ENCODE results near the gene TRAPPC6A.

Gene TRAPPC6A, protein sequence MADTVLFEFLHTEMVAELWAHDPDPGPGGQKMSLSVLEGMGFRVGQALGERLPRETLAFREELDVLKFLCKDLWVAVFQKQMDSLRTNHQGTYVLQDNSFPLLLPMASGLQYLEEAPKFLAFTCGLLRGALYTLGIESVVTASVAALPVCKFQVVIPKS

DNA sequence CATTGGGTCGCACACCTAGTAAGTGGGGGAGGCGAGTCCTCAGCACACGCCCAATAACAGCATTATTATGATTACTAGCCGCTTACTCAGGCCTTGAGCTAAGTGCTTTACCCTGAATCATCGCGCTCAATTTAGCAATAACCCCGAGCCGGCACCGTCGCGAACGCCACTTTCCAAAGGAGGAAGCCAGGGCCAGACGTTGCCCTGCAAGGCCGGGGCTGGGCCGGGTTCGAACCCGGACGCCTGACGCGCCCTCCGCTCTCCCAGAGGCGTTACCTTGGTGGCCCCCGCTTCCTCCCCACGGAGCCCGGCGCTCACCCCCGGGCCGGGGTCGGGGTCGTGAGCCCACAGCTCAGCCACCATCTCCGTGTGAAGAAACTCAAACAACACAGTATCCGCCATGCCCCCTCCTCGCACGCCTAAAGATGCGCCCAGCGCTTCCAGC lies at the start of gene TRAPPC6A:
Gene TRAPPC6A (minus strand): TSS at position 421 of the 445 bp plus-strand sequence. CDS start 19 bp downstream, at position 402.
- DNase-seq = peak in 1 of 2 donors; percentile 95

DNA sequence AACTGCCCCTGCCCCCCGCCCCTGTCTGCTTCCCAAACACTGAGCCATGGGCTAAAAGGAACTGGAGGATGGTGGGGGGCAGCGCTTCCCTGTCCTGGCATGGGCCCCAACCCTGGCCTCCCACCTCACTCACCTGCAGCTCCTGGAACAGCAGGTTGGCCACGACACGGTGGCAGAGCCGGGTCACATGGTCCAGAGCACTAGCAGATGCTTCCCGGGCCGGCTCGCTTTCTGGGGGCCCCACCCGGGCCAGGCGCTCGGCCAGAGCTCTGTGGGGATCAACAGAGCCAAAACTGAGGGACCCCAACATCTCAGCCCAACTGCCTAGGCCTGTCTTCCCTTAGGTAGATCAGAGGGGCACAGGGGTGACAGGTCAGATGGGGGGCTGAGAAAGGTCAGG lies 46.6 kb upstream of the TRAPPC6A start:
- no peak for DNase-seq

DNA sequence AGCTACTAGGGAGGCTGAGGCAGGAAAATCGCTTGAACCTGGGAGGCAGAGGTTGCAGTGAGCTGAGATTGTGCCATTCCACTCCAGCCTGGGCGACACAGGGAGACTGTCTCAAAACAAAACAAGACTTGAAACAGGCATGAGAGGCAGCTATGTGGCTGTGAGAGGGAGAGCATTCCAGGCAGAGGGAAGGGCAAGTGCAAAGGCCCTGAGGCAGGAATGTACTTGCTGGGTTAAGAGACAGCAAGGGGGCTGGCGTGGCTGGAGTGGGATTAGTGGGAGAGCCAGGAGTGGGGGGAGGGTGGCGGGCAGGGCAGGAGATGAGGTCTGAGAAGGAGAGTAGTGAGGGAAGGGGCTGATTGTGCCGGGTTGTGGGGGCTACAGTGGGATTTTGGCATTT lies 45.8 kb upstream of the TRAPPC6A start:
- DNase-seq = no peak

DNA sequence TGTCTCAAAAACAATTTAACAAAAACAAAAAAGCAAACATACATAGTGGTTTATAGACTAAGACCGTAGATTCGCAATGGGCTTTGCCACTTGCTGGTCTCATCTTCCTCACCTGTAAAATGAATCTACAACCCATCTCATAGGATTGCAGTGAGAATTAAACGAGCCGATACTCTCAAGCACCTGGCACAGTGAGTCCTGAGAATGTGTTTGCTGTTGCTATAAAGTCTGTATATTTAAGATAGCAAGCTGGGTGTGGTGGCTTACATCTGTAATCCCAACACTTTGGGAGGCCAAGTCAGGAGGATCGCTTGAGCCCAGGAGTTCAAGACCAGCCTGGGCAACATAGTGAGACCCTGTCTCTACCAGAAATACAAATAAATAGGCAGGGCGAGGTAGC lies 44.7 kb upstream of the TRAPPC6A start:
- DNase-seq = no peak

DNA sequence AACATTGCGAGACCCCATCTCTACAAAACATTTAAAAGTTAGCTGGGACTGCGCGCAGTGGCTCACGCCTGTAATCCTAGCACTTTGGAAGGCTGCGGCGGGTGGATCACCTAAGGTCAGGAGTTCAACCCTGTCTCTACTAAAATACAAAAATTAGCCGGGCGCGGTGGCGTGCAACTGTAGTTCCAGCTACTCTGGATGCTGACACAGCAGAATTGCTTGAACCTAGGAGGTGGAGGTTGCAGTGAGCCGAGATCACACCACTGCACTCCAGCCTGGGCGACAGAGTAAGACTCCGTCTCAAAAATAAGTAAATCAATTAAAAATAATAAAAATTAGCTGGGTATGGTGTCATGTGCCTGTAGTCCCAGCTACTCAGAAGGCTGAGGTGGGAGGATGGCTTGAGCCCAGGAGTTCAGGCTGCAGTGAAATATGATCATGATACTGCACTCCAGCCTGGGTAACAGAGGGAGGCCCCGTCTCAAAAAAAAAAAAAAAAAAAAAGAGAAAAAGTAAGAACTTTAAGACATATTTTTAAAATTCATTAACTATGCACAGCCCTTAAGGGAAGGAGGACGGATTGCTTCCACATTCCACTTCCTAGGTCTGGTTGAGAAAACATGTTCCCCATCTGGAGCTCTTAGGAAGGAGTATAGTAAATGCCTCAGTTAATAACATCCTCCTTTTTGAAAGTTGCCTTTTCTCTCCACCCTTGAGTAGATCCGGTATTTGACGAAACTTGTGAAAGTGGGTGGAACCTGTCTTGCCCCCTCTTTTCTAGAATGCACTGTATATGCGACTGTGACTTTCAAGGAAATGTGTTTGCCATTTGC lies 41.1 kb upstream of the TRAPPC6A start:
- no peak for DNase-seq

DNA sequence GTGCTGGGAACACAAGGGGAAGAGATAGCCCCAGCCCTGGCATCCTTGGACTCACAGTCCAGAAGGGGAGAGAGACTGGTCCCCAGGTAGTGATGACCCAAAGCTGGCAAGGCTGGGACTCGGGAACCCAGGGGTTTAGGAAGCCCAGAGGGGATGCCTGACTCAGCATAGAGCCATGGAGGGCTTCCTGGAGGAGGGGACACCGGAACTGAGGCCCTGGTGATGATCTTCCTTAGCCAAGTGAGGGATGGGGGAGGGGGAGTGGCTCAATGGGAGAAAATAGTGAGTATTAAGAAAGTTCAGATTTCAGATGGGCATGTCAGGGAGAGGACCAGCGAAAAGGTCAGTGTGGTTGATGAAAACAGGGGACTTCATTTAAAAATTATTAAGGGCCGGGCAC lies 40.4 kb upstream of the TRAPPC6A start:
- no peak for DNase-seq

DNA sequence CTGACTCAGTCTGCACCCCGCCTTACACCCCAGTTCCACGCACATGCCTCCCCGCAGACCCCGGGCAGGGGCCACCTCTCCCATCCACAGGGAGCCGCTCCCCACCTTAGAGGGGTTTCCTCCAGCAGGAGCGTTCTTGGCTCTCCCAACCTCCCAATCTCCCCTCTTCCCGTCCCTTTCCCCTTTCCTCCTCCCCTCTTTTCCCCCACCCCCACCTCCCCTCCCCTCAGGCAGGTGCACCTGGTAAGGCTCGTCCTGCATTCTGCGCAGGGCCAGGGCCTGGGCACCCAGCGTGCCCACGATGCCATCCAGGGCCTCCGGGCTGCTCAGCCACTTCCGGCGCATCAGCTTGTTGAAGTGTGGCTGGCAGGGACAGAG lies 39.9 kb upstream of the TRAPPC6A start:
- no peak for DNase-seq

DNA sequence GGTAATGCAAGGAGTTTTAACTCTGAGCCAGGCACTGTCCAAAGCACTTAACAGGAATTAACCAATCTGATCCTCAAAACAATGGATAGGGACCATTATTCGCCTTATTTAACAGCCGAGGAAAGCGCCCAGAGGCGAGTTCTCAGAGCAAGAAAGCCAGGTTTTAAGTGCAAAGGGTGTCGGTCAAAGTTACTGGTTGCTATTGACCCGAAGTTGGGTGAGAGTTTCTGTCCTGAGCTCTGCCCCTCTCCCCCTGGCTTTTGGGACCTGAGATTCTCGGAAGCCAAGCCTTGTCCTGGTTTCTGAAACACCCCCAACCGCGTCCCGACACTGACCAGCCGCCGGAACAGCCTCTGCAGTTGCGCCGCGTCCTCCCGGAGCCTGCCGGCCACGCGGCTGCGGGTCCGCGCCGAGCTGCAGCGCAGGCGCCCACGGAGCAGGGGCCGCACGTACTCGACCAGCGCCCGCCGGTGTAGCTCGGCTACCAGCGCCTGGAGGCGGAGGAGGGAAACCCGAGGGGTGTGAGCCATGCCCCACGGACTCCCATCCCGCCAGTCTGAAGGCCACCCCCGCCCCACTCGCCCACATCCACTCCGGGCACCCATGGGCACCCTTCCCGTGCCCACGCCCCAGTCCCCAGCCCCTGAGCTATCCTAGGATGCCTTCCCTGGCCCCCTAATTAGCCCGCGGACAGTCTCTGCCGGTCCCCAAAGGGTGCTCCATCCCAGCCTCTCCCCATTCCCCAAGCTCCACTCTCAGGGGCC lies 39.3 kb upstream of the TRAPPC6A start:
- no peak for DNase-seq

DNA sequence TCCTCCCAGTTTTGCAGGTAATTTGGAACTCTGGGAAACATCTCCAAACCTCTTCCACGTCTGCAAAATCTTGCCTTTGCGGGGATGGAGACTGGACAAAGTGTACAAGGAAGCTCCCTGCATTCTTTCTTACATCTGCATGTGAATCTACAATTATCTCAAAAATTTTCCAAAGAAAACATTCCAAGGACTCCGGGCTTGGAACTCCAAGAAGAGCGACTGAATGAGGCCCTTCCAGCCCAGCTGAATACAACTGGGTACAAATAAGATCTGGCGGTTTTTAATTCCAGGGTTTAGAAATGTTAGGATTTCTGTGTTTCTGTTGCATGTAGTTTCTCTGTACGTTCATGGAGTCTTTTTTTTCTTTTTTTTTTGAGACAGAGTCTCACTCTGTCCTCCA lies 38.6 kb upstream of the TRAPPC6A start:
- DNase-seq = no peak

DNA sequence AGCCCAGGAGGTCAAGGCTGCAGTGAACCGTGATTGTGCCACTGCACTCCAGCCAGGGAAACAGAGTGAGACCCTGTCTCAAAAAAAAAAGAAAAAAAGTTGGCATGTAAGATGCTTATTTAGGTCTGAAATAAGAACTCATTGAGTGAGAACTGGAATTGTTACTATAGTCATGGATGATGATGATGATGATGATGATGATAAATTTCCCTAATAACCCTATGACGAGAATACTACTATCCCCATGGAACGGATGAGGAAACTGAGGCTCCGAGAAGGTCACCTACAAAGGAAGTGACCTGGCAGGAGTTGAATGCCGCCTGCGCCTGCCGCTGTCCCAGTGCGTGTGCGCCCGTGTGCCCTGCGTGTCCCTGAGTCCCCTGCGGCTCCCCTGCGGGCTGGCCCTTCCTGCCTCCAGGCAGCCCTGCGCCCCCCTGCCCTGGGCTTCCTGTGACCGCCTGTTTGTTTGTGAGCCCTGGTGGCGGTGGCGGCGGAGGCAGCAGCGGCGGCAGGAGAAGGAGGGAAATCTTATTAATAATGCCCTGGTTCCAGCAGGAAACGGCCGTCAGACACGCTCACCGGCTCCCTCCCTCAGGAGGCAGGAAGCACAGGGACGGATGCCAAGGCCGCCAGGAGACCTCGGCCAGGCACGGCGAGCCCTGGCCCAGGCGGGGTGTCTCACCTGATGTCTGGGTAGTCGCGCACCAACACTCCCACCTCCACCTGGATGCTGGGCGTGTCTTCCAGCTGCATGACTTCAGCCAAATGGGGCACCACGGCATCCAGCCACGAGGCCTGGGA lies 37.6 kb upstream of the TRAPPC6A start:
- DNase-seq = no peak

DNA sequence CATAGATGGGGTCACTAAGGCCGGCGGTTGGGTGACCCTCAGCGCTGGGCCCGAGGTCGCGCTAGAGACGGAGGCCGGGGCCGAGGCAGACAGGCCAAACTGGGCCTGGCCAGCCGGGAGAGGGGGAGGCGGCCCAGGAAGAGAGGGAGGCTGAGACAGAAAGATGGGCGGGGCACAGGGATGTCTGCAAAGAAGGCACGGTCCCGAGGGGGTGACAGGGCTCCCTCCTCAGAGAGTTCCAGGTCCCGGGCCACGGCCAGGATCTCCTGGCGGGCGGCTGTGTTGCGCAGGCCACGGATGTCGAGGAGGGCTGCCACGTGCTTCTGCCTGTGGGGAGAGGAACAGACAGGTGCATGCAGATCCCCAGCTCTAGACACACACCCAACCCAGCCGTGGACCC lies 35.0 kb upstream of the TRAPPC6A start:
- DNase-seq = no peak

DNA sequence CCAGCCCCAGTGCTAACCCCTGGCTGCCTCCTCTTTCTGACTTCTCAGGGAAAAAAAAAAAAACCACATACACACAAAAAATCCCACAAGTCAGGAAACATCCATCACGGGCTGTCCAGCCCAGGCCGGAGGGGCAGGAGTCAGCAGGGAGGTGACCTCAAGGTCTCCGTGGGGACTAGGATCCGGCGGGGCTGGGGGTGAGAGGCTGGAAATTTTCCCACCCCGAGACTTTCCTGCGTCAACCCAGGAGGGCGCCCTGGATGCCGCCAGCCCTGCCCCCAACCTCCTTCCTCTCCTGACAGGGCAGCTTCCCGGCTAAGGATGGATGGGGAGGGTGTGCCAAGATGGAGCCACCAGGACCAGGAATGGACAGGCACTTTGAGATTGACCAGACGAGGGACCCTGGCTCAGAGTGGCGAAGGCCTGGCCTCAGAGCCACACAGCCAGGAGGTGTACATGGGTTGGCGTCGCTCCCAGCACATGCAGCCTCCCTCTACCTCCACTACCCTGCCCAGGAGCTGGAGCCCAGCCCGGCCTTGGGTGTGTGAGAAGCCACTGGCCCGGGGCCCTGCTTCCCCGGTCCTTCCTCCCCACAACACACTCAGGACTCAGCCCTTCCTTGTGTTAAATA lies 33.8 kb upstream of the TRAPPC6A start:
- DNase-seq = no peak

DNA sequence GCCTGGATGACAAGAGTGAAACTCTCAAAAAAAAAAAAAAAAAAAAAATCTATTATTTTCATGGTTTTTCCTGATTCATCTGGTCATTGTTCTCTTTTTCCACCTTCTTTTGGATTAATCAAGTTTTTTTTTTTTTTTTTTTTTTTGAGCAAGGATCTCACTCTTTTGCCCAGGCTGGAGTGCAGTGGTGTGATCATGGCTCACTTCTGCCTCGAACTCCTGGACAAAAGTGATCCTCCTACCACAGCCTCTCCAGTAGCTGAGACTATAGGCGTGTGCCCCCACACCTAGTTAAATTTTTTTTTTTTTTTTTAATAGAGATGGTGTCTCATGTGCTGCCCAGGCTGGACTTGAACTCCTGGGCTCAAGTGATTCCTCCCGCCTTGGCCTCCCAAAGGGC lies 28.3 kb upstream of the TRAPPC6A start:
- no peak for DNase-seq

DNA sequence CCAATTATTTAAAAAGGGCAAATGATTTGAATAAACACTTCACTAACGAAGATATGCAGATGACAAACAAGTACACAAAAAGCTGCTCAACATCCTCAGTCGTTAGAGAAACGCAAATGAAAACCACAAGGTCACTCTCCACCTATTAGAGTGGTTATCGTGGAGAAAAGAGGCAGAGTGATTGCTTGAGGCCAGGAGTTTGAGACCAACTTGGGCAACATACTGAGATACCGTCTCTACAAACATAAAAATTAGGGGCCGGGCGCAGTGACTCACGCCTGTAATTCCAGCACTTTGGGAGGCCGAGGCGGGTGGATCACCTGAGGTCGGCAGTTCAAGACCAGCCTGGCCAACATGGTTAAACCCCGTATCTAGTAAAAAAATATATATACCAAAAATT lies 27.8 kb upstream of the TRAPPC6A start:
- no peak for DNase-seq

DNA sequence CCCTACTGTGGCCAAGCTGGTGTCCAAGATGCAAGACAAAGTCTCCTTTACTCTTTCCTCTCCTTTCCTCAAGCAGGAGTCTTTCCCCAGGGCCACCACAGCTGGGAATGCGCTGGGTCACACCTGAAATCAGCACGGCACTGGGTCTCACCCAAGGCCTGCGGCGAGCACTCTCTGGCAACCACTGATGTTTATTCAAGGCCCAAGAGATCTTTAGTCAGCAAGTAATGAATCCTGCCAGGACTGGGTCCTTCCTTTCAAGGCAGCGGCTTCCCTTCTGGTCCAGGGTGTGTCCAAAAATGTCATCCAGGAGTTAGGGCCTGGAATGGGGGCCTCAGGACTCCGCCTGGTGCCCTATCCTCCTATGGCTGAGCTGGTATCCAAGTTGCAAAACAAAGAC lies 24.6 kb upstream of the TRAPPC6A start:
- no peak for DNase-seq

DNA sequence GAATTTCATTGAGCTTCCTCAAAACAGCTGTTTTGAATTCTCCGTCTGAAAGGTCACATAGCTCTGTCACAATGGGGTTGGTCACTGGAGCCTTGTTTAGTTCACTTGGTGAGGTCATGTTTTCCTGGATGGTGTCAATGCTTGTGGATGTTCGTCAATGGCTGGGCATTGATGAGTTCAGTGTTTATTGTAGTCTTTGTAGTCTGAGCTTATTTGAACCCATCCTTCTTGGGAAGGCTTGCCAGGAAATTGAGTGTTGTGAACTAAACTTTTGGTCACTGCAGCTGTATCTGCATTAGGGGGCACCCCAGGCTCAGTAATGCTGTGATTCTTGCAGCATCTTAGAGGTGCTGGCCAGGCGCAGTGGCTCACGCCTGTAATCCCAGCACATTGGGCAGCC lies 22.5 kb upstream of the TRAPPC6A start:
- DNase-seq = no peak

DNA sequence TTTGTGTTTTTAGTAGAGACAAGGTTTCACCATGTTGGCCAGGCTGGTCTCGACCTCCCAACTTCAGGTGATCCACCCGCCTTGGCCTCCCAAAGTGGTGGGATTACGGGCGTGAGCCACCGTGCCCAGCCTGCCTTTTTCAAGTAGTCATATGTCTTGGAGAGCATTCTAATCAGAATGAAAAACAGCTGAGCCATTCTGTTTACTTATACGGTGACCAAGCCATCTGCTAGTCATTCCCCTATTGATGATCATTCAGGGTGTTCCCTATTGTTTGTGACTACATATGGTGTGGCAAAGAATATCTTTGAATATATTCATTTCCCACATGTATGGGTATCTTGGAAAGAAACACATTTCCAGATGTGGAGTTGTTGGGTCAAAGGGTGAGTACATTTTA lies 17.7 kb upstream of the TRAPPC6A start:
- no peak for DNase-seq

DNA sequence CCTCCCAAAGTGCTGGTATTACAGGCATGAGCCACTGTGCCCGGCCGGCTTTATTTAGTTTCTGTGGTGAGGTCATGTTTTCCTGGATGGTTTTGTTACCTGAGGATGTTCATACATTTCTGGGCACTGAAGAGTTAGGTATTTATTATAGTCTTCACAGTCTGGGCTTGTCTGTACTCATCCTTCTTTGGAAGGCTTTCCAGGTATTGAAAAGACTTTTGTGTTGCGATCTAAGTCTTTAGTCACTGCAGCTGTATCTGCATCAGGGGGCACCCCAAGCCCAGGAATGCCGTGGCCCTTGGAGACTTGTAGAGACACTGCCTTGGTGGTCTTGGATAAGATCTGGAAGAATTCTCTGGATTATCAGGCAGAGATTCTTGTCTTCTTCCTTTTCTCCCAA lies 13.3 kb upstream of the TRAPPC6A start:
- DNase-seq = no peak

DNA sequence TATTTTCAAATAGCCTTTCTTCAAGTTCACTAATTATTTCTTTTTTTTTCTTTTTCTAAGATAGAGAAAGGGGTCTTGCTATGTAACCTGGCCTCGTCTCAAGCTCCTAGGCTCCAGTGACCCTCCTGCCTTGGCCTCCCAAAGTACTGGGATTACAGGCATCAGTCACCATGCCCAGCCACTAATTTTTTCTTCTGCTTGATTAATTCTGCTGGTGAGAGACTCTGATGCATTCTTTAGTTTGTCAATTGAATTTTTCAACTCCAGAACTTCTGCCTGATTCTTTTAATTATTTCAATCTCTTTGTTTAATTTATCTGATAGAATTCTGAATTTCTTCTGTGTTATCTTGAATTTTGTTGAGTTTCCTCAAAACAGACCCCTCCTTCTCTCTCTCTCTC lies 11.9 kb upstream of the TRAPPC6A start:
- DNase-seq = no peak

DNA sequence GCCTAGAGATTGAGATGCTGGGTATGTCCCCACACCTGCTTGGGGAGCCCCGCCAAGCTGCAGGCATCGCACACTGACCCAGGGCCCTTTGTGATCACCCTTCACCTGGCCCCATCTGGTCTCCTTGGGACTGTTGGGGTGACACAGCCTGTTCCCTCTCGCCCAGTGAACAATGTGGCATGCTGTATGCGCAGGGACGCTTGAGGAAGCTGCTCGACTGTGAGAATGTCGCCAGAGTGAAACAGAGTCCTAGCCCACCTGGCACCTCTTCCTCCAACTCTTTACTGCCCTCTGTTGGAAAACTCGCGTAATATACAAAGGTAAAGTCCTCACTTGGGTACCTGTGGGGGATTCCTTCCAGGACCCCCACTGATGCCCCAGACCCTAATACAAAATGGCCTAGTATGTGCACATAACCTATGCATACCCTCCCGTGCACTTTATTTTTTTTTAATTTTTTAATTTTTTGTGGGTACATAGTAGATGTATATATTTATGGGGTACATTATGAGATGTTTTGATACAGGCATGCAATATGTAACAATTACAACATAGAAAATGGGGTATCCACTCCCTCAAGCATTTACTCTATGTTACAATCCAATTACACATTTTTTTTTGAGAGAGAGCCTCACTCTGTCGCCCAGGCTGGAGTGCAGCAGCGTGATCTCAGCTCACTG lies 9.5 kb upstream of the TRAPPC6A start:
- no peak for DNase-seq

DNA sequence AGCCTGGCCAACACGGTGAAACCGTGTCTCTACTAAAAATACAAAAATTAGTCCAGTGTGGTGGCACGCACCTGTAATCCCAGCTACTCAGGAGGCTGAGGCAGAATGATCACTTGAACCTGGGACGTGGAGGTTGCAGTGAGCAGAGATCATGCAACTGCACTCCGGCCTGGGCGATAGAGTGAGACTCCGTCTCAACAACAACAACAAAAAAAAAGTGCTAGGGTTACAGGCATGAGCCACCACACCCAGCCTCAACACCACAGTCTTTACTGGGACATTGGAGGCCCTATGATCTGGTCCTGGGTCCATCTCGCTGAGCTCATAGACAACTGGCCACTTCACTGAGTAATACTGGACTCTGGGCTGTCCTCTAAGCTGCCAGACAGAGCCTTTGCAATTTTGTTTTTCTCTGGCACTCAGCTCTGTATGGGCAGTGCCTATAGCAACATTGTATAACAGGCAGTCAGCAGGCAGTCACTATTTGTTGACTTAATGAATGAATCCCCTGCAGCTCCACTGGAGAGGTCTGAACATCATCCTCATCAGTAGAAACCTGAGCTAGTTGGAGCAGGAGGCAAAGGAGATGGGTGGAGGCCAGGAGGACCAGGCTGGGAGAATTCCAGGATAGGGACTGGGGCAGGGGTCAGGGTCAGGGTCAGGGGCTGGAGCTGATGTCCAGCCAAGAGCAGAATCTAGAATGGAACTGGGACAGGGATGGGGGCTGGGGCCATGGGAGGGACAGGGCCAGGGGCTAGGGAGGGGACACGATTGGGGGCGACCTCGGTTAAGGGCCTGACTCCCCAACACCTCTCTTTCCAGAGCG lies 8.7 kb upstream of the TRAPPC6A start:
- DNase-seq = no peak

Measured in bone marrow (tissue), 2 donors.